Large intestine (tissue), 3 donors: ENCODE data around the gene FARSA. TPM values are rescaled to one million over a fixed set of nuclear protein-coding genes. Genes with fewer than 3 reads are reported as not detected.

Source experiments
- DNase-seq, 2 donors: peaks; one replicate each; pipeline versions ENCODE4 v3.0.0 to v3.0.0-alpha.2; 2013
- H3K27ac ChIP-seq: one replicate; pipeline ENCODE4 v1.5.1; 2013; ENCODE audit warnings: low read length
- H3K27me3 ChIP-seq: 2 replicates; pipeline ENCODE4 v1.6.1; 2013; ENCODE audit warnings: low read length; ENCODE audit not compliant: control insufficient read depth, insufficient read depth
- H3K36me3 ChIP-seq: 2 replicates; pipeline ENCODE4 v1.6.1; 2013; ENCODE audit warnings: low read length; ENCODE audit not compliant: control insufficient read depth, insufficient read depth
- H3K4me1 ChIP-seq: one replicate; pipeline ENCODE4 v1.6.1; 2013; ENCODE audit warnings: low read length; ENCODE audit not compliant: control insufficient read depth, insufficient read depth
- H3K4me3 ChIP-seq: one replicate; pipeline ENCODE4 v1.5.1; 2013; ENCODE audit warnings: low read length
- H3K9me3 ChIP-seq: one replicate; pipeline ENCODE4 v1.6.1; 2013; ENCODE audit warnings: mild to moderate bottlenecking, low read depth, low read length, moderate library complexity; ENCODE audit not compliant: control insufficient read depth
- WGBS: methylation state at CpG from one replicate; pipeline ENCODE4 v1.1.5; 2013; ENCODE audit warnings: low lambda C conversion rate; ENCODE audit not compliant: insufficient coverage; 5-methylcytosine and 5-hydroxymethylcytosine counted together
- polyA plus RNA-seq: library from polyadenylated mRNA; unstranded; fragments of 120-200 nt; gene quantifications from one replicate; pipeline ENCODE4 v1.2.1, GENCODE V29; 2013

Gene FARSA
- polyA plus RNA-seq, 1 donor, result 55.0 TPM

DNA sequence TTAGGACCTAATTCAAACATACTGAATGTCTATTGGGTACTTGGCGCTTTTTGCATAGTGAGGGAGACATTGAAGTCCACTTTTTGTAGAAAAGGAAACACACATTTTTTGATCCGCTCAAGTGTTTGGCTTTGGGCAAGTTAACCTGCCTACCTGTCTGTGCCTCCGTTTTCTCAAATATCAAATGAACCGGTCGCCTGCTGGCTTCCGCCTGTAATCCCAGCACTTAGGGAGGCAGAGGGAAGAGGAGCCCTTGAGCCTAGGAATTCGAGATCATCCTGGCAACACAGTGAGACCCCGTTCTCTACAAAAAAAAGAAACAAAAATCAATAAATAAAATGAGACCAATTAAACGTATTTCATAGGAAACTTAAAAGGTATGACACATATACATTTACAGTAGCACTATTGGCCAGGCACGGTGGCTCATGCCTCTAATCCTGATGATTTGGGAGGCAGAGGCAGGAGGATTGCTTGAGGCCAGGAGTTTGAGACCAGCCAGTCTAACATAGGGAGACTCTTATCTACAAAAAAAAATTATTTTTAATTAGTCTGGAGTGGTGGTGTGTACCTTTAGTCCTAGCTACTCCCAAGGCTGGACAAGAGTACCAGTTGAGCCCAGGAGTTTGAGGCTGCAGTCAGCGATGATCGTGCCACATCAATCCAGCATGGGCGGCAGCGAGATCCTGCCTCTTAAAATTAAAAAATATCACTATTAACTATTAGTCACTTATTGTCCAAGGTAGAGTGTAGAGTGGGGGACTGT is 13.4 kb upstream of the FARSA start:
- peaks cover 9% of the 10 kb centered on the region for H3K9me3 ChIP-seq
- peaks cover 77% of the 10 kb centered on the region for H3K36me3 ChIP-seq
- H3K4me1 ChIP-seq, result peaks cover 20% of the 10 kb centered on the region
- no peak for DNase-seq
- peak overlapping the region; percentile 67 for H3K4me3 ChIP-seq
- WGBS, result 27% methylated on average over 6 of the region's 14 CpGs
- peak overlapping the region; percentile 92 for H3K27ac ChIP-seq
- no peaks in the 10 kb centered on the region for H3K27me3 ChIP-seq

DNA sequence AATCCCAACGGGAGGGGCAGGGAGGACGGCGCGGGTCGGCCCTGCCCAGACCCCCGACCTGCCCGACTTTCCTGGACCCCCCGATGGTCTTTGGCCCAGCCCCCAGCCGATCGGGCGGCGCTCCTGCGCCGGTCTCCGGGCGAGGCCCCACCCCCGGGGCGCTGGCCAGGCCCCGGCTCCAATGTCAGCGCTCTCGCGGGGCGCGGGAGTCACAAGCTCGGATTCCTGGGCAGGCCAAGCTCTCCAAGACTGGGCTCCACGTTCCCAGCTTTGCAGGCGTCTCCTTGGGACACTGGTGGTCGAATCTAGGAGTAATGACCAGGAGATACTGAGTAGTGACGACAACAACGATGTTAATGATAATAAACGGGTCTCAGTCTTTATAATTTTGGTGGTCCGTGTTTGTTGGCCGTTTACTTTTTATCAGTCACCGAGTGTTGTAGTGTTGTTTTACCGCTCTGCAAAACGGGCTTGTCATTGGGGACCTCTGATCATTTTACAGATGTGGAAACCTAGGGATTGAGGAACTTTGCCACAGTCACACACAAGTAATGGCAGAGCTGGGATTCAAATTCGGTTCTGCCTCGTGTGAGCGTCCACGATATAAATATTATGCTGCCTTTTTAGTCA is 12.7 kb upstream of the FARSA start:
- Histone ChIP-seq H3K36me3 (peaks cover 79% of the 10 kb centered on the region), H3K4me1 (peaks cover 20% of the 10 kb centered on the region), H3K9me3 (peaks cover 9% of the 10 kb centered on the region), H3K27me3 (no peaks in the 10 kb centered on the region), H3K4me3 (peak overlapping the region; percentile 67), H3K27ac (peak overlapping the region; percentile 92)
- DNase-seq, result peak; percentile 64 to 79
- WGBS, result no CpG with 5 or more reads among the region's 40 CpGs

DNA sequence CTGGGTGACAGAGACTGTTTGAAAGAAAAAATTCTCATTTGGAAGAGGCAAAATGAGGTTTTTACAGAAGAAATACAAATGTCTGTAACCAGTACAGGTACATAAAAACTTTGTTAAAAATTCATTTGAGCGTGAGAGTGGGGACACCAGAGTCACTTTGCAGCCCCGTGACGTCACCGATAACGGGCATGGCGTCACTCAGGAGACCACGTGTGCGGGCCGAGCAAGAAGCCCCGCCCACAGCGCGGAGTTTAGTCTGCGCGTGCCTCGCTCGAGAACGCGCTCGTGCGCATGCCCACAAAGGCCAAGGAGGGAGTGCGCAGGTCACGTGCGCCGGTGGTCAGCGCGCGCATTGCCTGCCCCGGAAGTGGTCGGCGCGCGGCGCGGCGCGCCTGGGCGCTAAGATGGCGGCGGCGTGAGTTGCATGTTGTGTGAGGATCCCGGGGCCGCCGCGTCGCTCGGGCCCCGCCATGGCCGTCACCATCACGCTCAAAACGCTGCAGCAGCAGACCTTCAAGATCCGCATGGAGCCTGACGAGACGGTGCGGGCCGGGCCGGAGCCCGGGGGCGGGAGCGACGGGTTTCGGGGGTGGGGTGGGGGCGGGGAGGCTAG is 12.1 kb upstream of the FARSA start, which contains the start of gene RAD23A:
Gene RAD23A (plus strand): TSS at position 384 of the 613 bp plus-strand sequence. CDS start 87 bp downstream, at position 471.
- peak within 1 kb of the TSS; percentile 92 for H3K27ac ChIP-seq
- WGBS, result no CpG with 5 or more reads among the region's 62 CpGs
- peak within 1 kb of the TSS; percentile 67 for H3K4me3 ChIP-seq
- H3K36me3 ChIP-seq, result peaks cover 79% of the 10 kb centered on the region
- H3K27me3 ChIP-seq, result no peaks in the 10 kb centered on the region
- peaks cover 9% of the 10 kb centered on the region for H3K9me3 ChIP-seq
- DNase-seq, result peak; percentile 98 to 99
- H3K4me1 ChIP-seq, result peaks cover 25% of the 10 kb centered on the region

DNA sequence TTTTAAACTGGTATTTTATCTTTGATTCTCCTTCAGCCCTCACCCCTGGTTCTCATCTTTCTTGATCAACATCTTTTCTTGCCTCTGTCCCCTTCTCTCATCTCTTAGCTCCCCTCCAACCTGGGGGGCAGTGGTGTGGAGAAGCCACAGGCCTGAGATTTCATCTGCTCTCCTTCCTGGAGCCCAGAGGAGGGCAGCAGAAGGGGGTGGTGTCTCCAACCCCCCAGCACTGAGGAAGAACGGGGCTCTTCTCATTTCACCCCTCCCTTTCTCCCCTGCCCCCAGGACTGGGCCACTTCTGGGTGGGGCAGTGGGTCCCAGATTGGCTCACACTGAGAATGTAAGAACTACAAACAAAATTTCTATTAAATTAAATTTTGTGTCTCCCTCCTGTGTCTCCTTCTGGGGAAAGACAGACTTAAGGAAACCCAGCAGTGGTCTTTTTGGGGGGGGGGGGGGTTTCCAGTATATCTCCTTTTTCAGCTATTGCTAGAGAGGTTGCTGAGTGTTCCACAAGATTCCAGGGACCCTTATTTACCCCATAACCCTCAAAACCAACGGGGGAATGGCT is 10.7 kb upstream of the FARSA start:
- DNase-seq, result no peak
- Histone ChIP-seq H3K27ac (no peak overlapping the region), H3K36me3 (peaks cover 80% of the 10 kb centered on the region), H3K4me1 (peaks cover 36% of the 10 kb centered on the region), H3K27me3 (no peaks in the 10 kb centered on the region), H3K4me3 (no peak overlapping the region), H3K9me3 (peaks cover 13% of the 10 kb centered on the region)
- no CpG with 5 or more reads among the region's 2 CpGs for WGBS

DNA sequence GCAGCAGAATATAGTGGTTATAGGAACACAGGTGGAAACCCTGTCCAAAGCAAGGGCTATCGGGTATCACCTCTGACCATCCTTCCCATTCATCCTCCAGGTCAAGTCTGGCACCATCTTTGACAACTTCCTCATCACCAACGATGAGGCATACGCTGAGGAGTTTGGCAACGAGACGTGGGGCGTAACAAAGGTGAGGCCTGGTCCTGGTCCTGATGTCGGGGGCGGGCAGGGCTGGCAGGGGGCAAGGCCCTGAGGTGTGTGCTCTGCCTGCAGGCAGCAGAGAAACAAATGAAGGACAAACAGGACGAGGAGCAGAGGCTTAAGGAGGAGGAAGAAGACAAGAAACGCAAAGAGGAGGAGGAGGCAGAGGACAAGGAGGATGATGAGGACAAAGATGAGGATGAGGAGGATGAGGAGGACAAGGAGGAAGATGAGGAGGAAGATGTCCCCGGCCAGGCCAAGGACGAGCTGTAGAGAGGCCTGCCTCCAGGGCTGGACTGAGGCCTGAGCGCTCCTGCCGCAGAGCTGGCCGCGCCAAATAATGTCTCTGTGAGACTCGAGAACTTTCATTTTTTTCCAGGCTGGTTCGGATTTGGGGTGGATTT is 10.0 kb upstream of the FARSA start:
- Histone ChIP-seq H3K27me3 (no peaks in the 10 kb centered on the region), H3K4me1 (peaks cover 36% of the 10 kb centered on the region), H3K27ac (no peak overlapping the region)

DNA sequence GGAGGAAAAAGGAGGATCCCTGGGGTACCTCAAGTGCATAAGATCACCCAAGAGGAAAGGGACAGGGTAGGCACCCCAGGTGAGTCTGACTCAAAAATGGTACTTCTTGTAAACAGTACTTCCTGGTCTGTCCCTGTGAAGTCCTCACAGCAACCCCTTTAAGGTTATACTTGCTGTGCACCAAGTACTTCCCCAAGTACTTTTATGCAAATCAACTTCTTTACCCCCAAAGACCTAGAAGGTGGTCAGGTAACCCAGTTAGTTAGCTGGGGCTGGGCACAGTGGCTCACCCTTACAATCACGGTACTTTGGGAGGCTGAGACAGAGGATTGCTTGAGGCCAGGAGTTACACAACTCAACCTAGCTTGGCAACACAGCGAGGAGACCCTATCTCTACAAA is 7.4 kb upstream of the FARSA start:
- Histone ChIP-seq H3K9me3 (peaks cover 13% of the 10 kb centered on the region), H3K27me3 (no peaks in the 10 kb centered on the region), H3K4me1 (peaks cover 33% of the 10 kb centered on the region), H3K27ac (no peak overlapping the region), H3K4me3 (no peak overlapping the region), H3K36me3 (peaks cover 60% of the 10 kb centered on the region)
- no peak for DNase-seq
- no CpG with 5 or more reads among the region's 2 CpGs for WGBS

More for the DNA sequence above, 10.0 kb upstream of the FARSA start:
- peaks cover 73% of the 10 kb centered on the region for H3K36me3 ChIP-seq
- peaks cover 13% of the 10 kb centered on the region for H3K9me3 ChIP-seq
- WGBS, result 87% methylated on average over 4 of the region's 18 CpGs
- no peak for DNase-seq
- H3K4me3 ChIP-seq, result no peak overlapping the region

DNA sequence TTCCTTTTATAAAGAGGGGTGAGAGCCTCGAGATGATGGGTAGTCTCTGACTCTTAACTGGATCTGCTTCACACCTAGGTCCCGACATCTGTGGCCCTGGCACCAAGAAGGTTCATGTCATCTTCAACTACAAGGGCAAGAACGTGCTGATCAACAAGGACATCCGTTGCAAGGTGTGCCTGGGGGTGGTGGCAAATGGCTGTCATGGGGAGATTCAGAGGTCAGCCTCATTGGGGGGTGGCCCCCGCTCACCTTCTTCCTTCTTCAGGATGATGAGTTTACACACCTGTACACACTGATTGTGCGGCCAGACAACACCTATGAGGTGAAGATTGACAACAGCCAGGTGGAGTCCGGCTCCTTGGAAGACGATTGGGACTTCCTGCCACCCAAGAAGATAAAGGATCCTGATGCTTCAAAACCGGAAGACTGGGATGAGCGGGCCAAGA is 6.5 kb upstream of the FARSA start:
- peaks cover 33% of the 10 kb centered on the region for H3K4me1 ChIP-seq
- H3K9me3 ChIP-seq, result peaks cover 13% of the 10 kb centered on the region
- H3K4me3 ChIP-seq, result peak overlapping the region; percentile 86
- WGBS, result no CpG with 5 or more reads among the region's 10 CpGs
- peaks cover 57% of the 10 kb centered on the region for H3K36me3 ChIP-seq
- no peak for DNase-seq
- no peaks in the 10 kb centered on the region for H3K27me3 ChIP-seq
- no peak overlapping the region for H3K27ac ChIP-seq

DNA sequence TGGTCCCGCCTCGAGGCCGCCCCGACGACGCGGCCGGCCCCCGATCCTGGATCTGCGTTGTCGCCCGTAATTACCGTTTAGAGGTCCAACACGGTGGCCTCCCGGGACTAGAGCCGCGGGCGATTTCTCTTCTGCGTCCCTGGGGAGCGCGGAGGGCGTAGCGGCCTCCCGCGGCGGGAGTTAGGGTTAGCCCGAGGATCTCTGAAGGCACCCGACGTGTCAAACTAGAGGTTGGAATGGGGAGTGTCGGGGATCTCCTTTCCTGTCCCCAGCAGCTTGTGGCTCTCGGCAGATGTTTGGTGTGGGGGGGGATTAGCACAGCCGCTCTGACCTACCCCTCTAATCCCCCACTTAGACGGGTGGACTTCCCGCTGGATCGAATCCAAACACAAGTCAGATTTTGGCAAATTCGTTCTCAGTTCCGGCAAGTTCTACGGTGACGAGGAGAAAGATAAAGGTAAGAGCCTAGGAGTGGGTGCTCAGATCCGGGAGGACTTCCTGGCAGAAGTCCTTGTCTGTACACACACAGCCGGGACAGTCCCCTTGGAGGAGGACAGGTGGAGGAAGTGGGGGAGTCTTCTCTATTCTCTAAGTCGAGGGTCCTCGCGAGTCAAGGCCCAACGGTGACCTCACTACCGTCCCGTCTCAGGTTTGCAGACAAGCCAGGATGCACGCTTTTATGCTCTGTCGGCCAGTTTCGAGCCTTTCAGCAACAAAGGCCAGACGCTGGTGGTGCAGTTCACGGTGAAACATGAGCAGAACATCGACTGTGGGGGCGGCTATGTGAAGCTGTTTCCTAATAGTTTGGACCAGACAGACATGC is 5.5 kb upstream of the FARSA start:
- Histone ChIP-seq H3K4me3 (peak overlapping the region; percentile 86), H3K27ac (peak overlapping the region; percentile 39), H3K27me3 (no peaks in the 10 kb centered on the region), H3K9me3 (peaks cover 12% of the 10 kb centered on the region), H3K4me1 (peaks cover 33% of the 10 kb centered on the region), H3K36me3 (peaks cover 47% of the 10 kb centered on the region)
- WGBS, result no CpG with 5 or more reads among the region's 54 CpGs
- no peak for DNase-seq

DNA sequence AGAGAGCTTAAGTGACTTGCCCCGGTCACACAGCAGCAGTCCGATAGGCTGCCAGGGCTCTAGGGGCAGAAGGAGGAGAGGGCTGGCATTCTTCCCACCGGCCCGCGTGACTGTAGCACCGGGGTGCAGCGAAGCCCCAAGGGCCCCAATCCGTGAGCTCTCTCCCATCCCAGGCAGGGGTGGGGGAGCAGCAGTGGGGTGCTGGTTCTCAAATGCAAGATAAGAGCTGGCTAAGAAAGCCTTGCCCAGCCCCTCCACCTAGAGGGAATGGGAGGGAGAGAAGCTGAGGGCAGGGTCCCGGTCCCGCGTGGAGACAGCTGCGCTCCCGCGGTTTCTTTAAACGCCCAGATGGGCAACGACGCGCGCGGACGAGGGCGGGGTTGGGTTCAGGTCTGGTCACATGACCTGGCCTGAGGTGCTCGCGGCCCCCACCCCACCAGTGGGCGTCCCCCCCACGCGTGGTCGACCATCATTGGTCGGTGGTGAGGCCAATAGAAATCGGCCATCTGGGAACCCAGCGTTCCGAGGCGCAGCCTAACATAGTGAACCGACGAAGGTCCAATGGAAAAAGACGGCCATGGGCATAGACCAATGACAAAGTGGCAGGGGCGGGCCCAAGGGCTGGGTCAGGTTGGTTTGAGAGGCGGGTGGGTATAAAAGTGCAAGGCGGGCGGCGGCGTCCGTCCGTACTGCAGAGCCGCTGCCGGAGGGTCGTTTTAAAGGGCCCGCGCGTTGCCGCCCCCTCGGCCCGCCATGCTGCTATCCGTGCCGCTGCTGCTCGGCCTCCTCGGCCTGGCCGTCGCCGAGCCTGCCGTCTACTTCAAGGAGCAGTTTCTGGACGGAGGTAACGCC is 4.6 kb upstream of the FARSA start, which contains the start of gene CALR:
Gene CALR (plus strand): TSS at position 683 of the 852 bp plus-strand sequence. CDS start 71 bp downstream, at position 754.
- peaks cover 38% of the 10 kb centered on the region for H3K36me3 ChIP-seq
- peak within 1 kb of the TSS; percentile 58 for H3K27ac ChIP-seq
- no CpG with 5 or more reads among the region's 63 CpGs for WGBS
- H3K27me3 ChIP-seq, result no peaks in the 10 kb centered on the region
- H3K4me1 ChIP-seq, result peaks cover 26% of the 10 kb centered on the region
- DNase-seq, result peak; percentile 99 to 100
- peaks cover 5% of the 10 kb centered on the region for H3K9me3 ChIP-seq
- H3K4me3 ChIP-seq, result peak within 1 kb of the TSS; percentile 86
